Fibroblast of the aortic adventitia (primary cell): Measurements from ENCODE around the gene ARHGEF17. TPM values are rescaled to one million over a fixed set of nuclear protein-coding genes. Genes with fewer than 3 reads are reported as not detected.

Source experiments
- DNase-seq: peaks from one replicate; pipeline ENCODE4 v3.0.0-alpha.2; 2010; ENCODE audit warnings: low read depth
- H3K4me3 ChIP-seq: 2 replicates; pipeline ENCODE4 v1.5.1; 2011; ENCODE audit warnings: low read depth, mild to moderate bottlenecking, control low read depth, low read length, moderate library complexity
- total RNA-seq: library from RNA; depleted of rRNA; stranded (reverse); fragments of >200 nt; gene quantifications from 2 replicates; pipeline ENCODE4 v1.2.3, GENCODE V29; 2012; ENCODE audit warnings: low replicate concordance
- TF ChIP-seq, protein P1 (sequence below): IDR thresholded peaks from 2 replicates; pipeline ENCODE4 v1.5.1; 2011; ENCODE audit warnings: mild to moderate bottlenecking, low read length, control low read depth, inconsistent platforms; ENCODE audit not compliant: insufficient read depth

The ARHGEF17 gene
- total RNA-seq, 1 donor, result 30.3 TPM

DNA sequence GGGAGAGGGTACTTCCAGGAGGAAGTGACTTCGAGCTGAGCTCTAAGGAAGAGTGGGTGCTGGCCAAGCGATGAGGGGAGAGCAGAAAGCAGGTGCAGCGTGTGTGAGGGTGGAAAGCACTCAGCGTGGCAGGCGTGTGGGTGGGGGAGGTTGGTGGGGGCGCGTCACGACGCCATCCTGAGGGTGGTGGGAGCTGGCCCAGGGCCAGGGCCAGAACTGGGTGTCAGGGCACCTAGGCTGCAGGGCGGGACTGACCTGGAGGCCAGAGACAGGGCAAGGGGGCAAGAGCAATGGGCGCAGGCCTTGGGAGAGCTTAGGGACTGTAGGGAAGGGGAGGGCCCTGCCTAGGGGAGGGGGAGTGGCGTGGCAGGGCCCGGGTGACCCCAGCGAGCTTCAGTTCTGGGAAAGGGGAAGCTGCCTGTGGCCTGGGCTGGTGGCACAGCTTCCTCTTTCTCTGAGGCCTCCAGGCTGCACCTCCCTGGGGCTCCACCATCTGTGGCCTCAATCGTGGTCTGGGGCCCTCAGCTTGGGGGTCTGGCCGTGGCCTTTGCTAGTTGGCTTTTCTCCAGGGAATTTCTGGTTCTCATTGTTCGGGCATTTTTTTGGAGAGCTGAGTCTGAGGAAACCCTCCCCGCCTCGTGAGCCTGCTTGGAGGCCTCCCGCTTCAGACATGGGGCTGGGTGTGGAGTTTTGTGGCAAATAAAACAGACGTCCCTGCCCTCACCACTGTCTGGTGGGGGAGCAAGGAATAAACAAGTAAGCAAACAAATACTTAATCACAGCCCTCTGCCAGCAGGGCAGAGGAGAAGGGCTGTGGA is 77.0 kb downstream of the ARHGEF17 start:
- DNase-seq, result no peak
- TF ChIP-seq, protein P1, sequence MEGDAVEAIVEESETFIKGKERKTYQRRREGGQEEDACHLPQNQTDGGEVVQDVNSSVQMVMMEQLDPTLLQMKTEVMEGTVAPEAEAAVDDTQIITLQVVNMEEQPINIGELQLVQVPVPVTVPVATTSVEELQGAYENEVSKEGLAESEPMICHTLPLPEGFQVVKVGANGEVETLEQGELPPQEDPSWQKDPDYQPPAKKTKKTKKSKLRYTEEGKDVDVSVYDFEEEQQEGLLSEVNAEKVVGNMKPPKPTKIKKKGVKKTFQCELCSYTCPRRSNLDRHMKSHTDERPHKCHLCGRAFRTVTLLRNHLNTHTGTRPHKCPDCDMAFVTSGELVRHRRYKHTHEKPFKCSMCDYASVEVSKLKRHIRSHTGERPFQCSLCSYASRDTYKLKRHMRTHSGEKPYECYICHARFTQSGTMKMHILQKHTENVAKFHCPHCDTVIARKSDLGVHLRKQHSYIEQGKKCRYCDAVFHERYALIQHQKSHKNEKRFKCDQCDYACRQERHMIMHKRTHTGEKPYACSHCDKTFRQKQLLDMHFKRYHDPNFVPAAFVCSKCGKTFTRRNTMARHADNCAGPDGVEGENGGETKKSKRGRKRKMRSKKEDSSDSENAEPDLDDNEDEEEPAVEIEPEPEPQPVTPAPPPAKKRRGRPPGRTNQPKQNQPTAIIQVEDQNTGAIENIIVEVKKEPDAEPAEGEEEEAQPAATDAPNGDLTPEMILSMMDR, result no peak

DNA sequence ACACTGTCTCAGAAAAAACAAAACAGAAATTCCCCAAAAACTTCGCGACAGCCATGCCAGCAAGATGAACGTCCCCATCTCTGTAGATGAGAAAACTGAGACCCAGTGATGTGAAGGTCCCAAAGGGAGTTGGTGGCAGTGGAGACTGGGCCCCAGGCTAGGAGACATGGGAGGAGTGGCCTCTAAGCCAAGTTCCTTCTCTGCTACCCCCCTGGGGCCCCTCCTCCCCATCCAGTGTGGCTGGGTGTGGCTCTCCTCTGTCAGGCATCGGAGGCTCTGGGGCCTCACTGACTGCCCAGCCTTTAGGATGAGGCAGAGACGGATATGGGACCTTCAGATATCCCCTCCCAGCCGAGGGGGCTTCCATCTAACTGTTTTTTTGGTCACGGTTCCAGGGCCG is 77.9 kb downstream of the ARHGEF17 start:
- H3K4me3 ChIP-seq, result no peak overlapping the region
- no peak for DNase-seq
- TF ChIP-seq, protein P1, result no peak

More for the DNA sequence above, 77.0 kb downstream of the ARHGEF17 start:
- no peak overlapping the region for H3K4me3 ChIP-seq

DNA sequence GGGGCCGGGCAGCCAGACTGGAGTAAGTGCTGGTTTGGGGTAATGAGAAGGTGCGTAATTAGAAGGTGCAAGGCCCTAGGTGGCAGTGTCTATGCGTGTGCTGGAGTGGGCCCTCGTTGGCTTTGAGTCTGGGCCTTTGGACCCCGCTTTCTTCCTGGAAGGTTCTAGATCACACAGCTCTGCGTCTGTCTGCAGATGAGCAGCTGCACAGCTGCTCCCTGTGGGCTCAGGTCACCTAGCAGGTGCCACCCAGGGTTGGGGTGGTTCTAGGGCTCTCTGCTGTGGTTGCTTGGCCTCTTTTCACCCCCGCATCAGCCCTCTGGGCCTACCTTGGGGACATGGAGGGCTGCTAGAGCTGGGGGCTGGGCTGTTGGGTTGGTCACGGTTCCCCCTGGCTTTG is 78.5 kb downstream of the ARHGEF17 start:
- H3K4me3 ChIP-seq, result no peak overlapping the region
- no peak for DNase-seq
- TF ChIP-seq, protein P1, result no peak

DNA sequence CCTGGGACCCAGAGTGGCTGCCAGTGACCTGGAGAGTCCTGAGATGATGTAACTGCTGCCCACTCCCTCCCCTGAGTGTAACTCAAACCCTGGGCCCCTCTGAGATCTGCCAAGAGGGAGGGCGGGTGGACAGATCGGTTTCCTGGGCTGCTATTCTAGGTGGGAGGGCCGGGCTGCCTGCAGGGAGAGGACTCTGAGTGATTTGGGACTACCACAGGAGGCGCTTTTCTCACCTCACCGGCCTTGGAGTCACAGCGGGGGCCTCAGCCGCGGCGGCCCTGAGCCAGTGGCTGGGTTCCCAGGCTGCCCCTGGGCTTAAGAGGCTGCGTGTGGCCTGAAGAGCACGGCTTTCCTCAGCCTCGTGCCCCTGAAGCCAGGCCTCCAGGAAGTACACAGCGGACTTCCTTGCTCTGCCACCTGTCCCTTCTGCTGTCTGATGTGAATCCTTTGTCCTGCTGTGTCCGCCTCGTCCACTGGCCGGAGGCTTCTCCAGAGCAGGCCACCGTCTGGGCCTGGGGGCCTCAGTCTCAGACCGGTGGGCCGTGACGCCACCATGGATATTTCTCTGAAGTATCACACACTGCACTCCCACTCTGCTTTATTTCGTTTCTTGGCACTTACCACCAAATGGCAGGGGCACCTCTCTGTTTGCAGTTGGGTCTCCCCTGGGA is 79.7 kb downstream of the ARHGEF17 start:
- TF ChIP-seq, protein P1, result no peak
- DNase-seq, result no peak
- H3K4me3 ChIP-seq, result no peak overlapping the region

DNA sequence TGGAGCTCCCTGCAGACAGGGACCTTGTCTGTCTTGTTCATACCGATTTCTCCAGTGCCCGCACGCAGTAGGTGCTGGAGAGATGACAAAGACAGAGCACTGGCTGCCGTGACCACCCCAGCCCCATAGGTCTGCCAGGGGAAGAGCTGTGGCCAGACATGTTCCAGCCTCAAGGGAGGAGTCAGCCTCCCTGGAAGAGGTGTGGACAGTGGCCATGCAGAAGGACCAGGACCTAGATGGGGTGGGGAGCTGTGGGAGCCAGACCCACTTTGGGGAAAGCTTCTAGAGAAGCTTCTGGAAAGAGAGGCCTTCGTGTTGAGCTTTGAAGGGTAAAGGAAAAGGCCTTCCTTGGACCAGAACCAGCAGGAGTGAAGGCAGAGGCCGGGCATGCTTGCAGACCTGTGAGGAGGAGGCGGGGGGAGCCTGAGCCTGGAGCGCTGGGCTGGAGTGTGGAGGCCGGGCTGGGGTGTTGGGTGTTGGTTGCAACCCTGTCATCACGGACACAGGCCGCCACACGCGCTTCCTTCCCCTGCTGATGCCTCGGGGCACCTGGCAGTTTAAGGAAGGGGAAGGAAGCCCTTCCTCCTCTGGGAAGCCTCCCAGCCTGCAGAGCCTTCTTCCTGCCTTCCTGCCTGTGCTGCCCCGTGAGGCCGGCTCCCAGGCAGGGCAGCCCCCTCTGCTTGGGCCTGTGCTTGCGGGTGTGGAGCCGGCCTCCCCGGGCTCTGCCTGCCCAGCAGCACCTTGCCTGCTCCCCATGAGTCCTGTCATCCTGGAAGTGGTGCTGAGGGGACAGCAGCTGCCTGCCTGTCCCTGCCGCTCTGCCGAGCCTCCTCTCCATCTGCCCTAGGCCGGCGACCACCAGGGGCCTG is 80.4 kb downstream of the ARHGEF17 start:
- TF ChIP-seq, protein P1, result no peak
- no peak overlapping the region for H3K4me3 ChIP-seq
- DNase-seq, result no peak

DNA sequence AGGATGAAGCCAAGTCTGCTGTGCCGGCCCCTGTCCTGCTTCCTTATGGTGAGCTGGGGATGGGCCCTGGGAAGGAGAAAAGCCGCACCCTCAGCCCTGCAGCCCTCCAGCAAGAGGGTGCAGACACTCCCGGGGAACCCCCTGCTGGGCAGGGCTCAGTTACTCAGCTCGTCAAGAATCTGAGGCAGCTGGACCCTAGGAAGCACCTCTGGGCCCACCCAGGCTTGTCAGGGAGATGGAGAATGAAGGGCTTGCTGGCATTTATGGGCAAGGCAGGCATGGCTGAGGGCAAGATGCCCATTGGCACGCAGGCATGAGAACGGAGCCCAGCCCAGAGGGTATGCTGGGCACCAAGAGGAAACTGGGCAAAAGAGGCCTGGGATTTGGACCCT is 81.1 kb downstream of the ARHGEF17 start:
- DNase-seq, result no peak
- TF ChIP-seq, protein P1, result no peak
- no peak overlapping the region for H3K4me3 ChIP-seq
